Parathyroid adenoma (tissue), 2 donors: Measurements from ENCODE around the gene PHF3.

Experiments used
- H2AFZ ChIP-seq: fragments of 300-600 bp; sonication (generic); one replicate; pipeline ENCODE4 v1.7.0; 2017; ENCODE audit warnings: antibody characterized with exemption, mild to moderate bottlenecking
- H3K27ac ChIP-seq: fragments of 300-600 bp; sonication (generic); one replicate; pipeline ENCODE4 v1.7.0; 2017
- H3K27me3 ChIP-seq: fragments of 300-600 bp; sonication (generic); one replicate; pipeline ENCODE4 v1.7.0; 2017; ENCODE audit warnings: low read length; ENCODE audit not compliant: control insufficient read depth, insufficient read depth
- H3K36me3 ChIP-seq: fragments of 300-600 bp; sonication (generic); one replicate; pipeline ENCODE4 v1.7.0; 2017; ENCODE audit warnings: low read length; ENCODE audit not compliant: control insufficient read depth, insufficient read depth
- H3K4me1 ChIP-seq: fragments of 300-600 bp; sonication (generic); one replicate; pipeline ENCODE4 v1.7.0; 2017; ENCODE audit warnings: control low read depth
- H3K4me2 ChIP-seq: fragments of 300-600 bp; sonication (generic); one replicate; pipeline ENCODE4 v1.7.0; 2017; ENCODE audit warnings: low read length
- H3K4me3 ChIP-seq: fragments of 300-600 bp; sonication (generic); one replicate; pipeline ENCODE4 v1.7.0; 2017; ENCODE audit warnings: low read depth, low read length
- H3K79me2 ChIP-seq: fragments of 300-600 bp; sonication (generic); one replicate; pipeline ENCODE4 v1.7.0; 2017; ENCODE audit warnings: control low read depth
- H3K9ac ChIP-seq: fragments of 300-600 bp; sonication (generic); one replicate; pipeline ENCODE4 v1.7.0; 2017; ENCODE audit warnings: mild to moderate bottlenecking
- H3K9me3 ChIP-seq: fragments of 300-600 bp; sonication (generic); one replicate; pipeline ENCODE4 v1.7.0; 2017; ENCODE audit warnings: low read length; ENCODE audit not compliant: control insufficient read depth
- TF ChIP-seq, protein P1 (sequence below): fragments of 300-600 bp; sonication (generic); IDR thresholded peaks from one replicate; pipeline ENCODE4 v1.7.0; 2017; ENCODE audit warnings: antibody characterized with exemption, mild to moderate bottlenecking
- donor health status: primary hyperparathyroidism.

The PHF3 gene

DNA sequence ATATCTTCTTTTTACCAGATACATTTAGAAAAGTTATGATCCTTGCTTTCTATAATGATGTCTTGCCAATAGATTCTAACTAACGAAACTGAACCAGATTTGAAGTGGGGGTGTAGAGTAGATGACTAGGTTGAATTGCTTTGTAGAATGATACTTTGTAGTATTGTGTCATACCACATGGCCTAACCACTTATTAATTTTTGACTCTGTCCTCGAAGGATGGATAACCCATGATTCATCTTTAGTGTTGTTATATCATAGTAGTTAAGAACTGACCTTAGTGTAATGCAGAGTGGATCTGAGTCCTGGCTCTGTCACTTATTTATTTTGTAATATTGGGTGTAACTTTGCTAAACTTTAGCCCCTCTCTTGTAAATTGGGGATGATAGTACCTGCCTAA is 4.5 kb downstream of the PHF3 start:
- Histone ChIP-seq H3K4me3 (no peak overlapping the region), H3K79me2 (peaks cover 52% of the 10 kb centered on the region), H2AFZ (no peak overlapping the region), H3K4me2 (no peak overlapping the region), H3K4me1 (peaks cover 13% of the 10 kb centered on the region), H3K27ac (no peak overlapping the region), H3K36me3 (no peaks in the 10 kb centered on the region), H3K9ac (no peak overlapping the region), H3K27me3 (no peaks in the 10 kb centered on the region), H3K9me3 (no peaks in the 10 kb centered on the region)
- TF ChIP-seq, protein P1, sequence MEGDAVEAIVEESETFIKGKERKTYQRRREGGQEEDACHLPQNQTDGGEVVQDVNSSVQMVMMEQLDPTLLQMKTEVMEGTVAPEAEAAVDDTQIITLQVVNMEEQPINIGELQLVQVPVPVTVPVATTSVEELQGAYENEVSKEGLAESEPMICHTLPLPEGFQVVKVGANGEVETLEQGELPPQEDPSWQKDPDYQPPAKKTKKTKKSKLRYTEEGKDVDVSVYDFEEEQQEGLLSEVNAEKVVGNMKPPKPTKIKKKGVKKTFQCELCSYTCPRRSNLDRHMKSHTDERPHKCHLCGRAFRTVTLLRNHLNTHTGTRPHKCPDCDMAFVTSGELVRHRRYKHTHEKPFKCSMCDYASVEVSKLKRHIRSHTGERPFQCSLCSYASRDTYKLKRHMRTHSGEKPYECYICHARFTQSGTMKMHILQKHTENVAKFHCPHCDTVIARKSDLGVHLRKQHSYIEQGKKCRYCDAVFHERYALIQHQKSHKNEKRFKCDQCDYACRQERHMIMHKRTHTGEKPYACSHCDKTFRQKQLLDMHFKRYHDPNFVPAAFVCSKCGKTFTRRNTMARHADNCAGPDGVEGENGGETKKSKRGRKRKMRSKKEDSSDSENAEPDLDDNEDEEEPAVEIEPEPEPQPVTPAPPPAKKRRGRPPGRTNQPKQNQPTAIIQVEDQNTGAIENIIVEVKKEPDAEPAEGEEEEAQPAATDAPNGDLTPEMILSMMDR: no peak

DNA sequence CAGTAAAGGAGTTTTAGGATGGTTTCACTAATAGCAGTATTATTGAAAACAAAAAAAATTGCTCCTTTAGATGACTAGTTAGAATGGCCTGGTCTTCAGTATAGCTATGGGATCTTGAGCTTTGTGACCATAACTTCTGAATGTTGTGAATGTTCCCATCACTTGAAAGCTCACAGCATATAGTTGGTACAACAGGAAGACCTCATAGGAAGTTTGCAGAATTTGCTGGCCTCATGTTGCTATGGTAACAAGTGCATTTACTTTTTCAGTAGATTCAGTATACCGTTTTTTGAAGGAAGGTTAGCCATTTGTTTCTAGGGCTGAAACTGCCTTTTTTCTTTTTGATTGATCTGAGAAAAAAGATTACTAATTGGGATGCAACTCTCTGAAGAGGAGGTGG is 8.3 kb downstream of the PHF3 start:
- Histone ChIP-seq H3K79me2 (peaks cover 47% of the 10 kb centered on the region), H3K27ac (no peak overlapping the region), H2AFZ (no peak overlapping the region), H3K4me3 (no peak overlapping the region), H3K36me3 (no peaks in the 10 kb centered on the region), H3K4me1 (peaks cover 11% of the 10 kb centered on the region), H3K9ac (no peak overlapping the region), H3K4me2 (no peak overlapping the region), H3K9me3 (no peaks in the 10 kb centered on the region), H3K27me3 (no peaks in the 10 kb centered on the region)
- TF ChIP-seq, protein P1: no peak

DNA sequence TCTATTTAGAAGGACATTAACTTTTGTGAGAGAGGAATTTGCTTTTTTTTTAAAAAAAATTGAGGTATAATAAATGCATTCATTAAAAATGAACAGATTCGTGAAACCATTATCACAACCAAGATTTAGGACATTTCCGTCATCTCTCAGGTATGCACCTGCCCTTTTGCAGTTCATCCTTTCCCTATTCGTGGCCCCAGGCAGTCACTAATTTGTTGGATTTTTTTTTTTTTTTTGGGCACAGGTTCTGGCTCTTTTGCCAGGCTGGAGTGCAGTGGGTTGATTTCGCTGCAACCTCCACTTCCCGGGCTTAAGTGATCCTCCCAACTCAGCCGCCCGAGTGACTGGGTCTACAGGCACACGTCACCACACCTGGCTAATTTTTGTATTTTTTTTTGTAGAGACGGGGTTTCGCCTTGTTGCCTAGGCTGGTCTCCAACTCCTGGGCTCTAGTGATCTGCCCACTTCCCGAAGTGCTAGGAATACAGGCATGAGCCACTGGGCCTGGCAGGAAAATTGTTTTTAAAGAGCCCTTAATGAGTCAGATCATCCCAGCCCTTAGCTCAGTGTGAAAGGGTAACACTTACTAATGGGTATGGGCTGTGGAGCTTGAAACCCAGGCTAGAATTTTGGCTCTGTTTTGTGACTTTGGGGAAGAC is 9.2 kb downstream of the PHF3 start:
- Histone ChIP-seq H3K9ac (no peak overlapping the region), H3K27ac (no peak overlapping the region), H3K4me2 (no peak overlapping the region), H3K27me3 (no peaks in the 10 kb centered on the region), H3K4me3 (no peak overlapping the region), H3K4me1 (peaks cover 15% of the 10 kb centered on the region), H2AFZ (no peak overlapping the region), H3K9me3 (no peaks in the 10 kb centered on the region), H3K36me3 (no peaks in the 10 kb centered on the region), H3K79me2 (peaks cover 43% of the 10 kb centered on the region)
- TF ChIP-seq, protein P1: no peak

DNA sequence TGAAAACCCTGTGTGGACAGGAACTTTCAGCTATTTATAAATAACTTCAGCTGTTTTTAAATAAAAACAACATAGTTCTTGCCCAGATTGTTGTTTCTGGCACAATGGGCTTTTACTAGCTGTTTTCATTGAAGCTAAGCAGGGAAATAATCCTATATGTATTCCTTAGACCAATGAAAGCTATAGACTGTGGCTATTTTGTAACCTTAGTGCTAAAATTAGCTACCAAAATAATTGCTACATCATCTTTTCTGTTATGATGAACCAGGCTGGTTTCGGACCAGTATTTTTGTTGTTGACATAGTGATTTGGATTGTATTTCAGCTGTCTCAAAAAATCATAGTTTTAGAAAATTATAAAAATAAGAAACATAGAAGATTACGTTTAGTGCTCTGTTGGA is 13.7 kb downstream of the PHF3 start:
- Histone ChIP-seq H3K9me3 (no peaks in the 10 kb centered on the region), H3K9ac (no peak overlapping the region), H3K4me2 (peak overlapping the region; percentile 46), H3K4me3 (no peak overlapping the region), H3K27ac (peak overlapping the region; percentile 44), H3K79me2 (peaks cover 57% of the 10 kb centered on the region), H3K27me3 (no peaks in the 10 kb centered on the region), H3K36me3 (no peaks in the 10 kb centered on the region), H3K4me1 (peaks cover 11% of the 10 kb centered on the region), H2AFZ (no peak overlapping the region)
- TF ChIP-seq, protein P1: no peak

DNA sequence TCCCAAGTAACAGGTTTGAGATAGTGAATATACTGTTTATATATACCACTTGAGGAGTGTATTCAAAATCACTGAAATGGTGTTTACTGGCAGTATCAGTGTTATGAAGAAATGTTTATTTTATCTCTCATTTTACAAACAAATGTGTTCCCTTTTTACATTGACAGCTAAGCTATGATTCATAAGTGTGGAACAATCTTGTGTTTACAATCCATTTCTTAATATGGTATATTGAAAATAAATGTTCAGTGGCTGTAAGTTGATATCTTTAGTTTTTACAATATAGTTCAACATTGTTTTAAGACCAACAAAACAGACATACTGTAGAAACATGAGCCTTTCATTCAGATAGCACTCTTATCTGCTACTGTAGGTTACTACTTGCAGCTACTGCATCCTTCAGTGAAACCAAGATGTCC is 14.3 kb downstream of the PHF3 start:
- Histone ChIP-seq H3K79me2 (peaks cover 55% of the 10 kb centered on the region), H3K4me1 (peaks cover 11% of the 10 kb centered on the region), H3K9ac (no peak overlapping the region), H2AFZ (no peak overlapping the region), H3K27me3 (no peaks in the 10 kb centered on the region), H3K4me3 (no peak overlapping the region), H3K36me3 (no peaks in the 10 kb centered on the region), H3K27ac (peak overlapping the region; percentile 44), H3K4me2 (no peak overlapping the region), H3K9me3 (no peaks in the 10 kb centered on the region)
- TF ChIP-seq, protein P1: no peak
